Measurements from ENCODE around the gene FNIP2. TPM values are rescaled to one million over a fixed set of nuclear protein-coding genes. Genes with fewer than 3 reads are reported as not detected.
"Not testable (repeated sequence)": the region's sequence is repeated elsewhere in the genome, so short reads cannot be mapped to it uniquely, and the experiment has no call there.

The FNIP2 gene
- total RNA-seq, 1 donor from 2014 or later = 33.7 TPM

DNA sequence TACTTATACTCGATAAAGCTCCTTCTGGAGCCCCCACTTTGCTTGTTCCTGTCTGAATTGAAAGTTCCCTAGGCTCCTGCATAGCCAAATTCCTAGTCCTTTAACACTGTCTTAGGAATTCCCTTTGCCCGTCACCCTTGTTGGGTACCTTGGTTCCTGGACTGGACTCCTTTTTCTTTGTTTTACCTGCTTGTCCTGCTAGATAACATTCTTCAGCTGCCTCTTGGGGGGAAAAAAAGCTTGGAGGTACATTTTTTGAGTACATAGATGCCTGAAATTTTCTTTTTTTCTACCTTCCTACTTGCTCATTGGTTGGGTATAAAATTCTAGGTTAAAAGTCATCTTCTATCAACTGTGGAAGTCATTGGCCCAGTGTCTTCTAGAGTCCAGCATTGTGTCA, 179.2 kb downstream of the FNIP2 start:
- DNase-seq (ENCODE audit: low spot score) = no peak
- peaks cover 12% of the 10 kb centered on the region for H3K36me3 Mint-ChIP-seq (ENCODE audit: low read depth)
- no peaks in the 10 kb centered on the region for H3K4me1 Mint-ChIP-seq (ENCODE audit: low read depth)
- no peak overlapping the region for H3K27ac Mint-ChIP-seq (ENCODE audit: unreplicated experiment)
- H3K9me3 Mint-ChIP-seq (ENCODE audit: low read depth) = peaks cover 17% of the 10 kb centered on the region
- no peak for TF ChIP-seq CTCF (IDR thresholded peaks at IDR 0.05)
- H3K27me3 Mint-ChIP-seq (ENCODE audit: low read depth) = no peaks in the 10 kb centered on the region
- no peak overlapping the region for H3K4me3 Mint-ChIP-seq (ENCODE audit: unreplicated experiment)

DNA sequence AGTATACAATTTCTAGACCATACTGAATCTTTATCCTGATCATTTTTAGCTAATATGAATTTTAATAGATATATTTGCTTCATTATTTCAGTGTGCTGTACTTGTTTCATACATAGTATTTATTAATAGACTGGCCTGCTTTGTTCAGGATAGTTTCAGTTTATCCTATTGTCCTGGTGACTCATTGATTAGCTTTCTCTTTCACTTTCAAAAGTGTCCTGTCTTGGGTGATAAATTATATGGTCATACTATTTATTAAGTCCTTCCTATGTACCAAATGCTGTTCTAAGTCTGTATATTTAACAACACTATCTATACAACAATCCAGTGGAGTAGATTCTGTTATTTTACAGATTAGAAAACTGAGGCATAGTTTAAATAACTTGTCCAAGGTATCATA, 180.3 kb downstream of the FNIP2 start:
- no peak for DNase-seq (ENCODE audit: low spot score)
- peaks cover 12% of the 10 kb centered on the region for H3K36me3 Mint-ChIP-seq (ENCODE audit: low read depth)
- H3K27ac Mint-ChIP-seq (ENCODE audit: unreplicated experiment) = no peak overlapping the region
- no peaks in the 10 kb centered on the region for H3K4me1 Mint-ChIP-seq (ENCODE audit: low read depth)
- no peak for TF ChIP-seq CTCF (IDR thresholded peaks at IDR 0.05)
- no peaks in the 10 kb centered on the region for H3K27me3 Mint-ChIP-seq (ENCODE audit: low read depth)
- H3K4me3 Mint-ChIP-seq (ENCODE audit: unreplicated experiment) = no peak overlapping the region
- H3K9me3 Mint-ChIP-seq (ENCODE audit: low read depth) = peaks cover 17% of the 10 kb centered on the region

DNA sequence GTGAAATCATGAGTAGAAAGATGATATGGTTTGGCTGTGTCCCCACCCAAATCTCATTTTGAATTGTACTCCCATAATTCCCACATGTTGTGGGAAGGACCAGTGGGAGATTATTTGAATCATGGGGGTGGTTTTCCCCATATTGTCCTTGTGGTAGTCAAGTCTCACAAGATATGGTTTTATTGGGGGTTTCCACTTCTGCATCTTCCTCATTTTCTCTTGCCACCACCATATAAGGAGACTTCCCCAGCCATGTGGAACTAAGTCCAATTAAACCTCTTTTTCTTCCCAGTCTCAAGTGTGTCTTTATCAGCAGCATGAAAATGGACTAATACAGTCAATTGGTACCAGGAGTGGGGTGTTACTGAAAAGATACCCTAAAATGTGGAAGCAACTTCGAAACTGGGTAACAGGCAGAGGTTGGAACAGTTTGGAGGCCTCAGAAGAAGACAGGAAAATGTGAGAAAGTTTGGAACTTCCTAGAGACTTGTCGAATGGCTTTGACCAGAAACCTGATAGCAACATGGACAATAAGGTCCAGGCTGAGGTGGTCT, 183.5 kb downstream of the FNIP2 start:
- not testable (repeated sequence) for H3K4me1 Mint-ChIP-seq (ENCODE audit: low read depth); H3K27ac Mint-ChIP-seq (ENCODE audit: unreplicated experiment); H3K27me3 Mint-ChIP-seq (ENCODE audit: low read depth); H3K4me3 Mint-ChIP-seq (ENCODE audit: unreplicated experiment); DNase-seq (ENCODE audit: low spot score)
- Mint-ChIP-seq H3K9me3 (ENCODE audit: low read depth) (peaks cover 17% of the 10 kb centered on the region), H3K36me3 (ENCODE audit: low read depth) (peaks cover 10% of the 10 kb centered on the region)

DNA sequence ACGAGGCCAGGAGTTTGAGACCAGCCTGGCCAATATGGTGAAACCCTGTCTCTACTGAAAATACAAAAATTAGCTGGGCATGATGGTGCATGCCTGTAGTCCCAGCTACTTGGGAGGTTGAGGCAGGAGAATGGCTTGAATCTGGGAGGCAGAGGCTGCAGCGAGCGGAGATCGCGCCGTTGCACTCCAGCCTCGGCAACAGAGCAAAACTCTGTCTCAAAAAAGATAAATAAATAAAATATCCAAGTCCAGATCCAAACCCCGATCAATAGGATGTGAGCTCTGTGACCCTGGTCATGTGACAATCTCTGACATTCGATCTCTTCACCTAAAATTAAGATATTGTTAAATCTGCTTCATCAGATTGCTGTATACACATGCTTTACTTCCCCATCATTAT, 187.5 kb downstream of the FNIP2 start:
- not testable (repeated sequence) for DNase-seq (ENCODE audit: low spot score); H3K36me3 Mint-ChIP-seq (ENCODE audit: low read depth); H3K4me3 Mint-ChIP-seq (ENCODE audit: unreplicated experiment); H3K27me3 Mint-ChIP-seq (ENCODE audit: low read depth); H3K27ac Mint-ChIP-seq (ENCODE audit: unreplicated experiment); H3K4me1 Mint-ChIP-seq (ENCODE audit: low read depth)
- peaks cover 16% of the 10 kb centered on the region for H3K9me3 Mint-ChIP-seq (ENCODE audit: low read depth)

DNA sequence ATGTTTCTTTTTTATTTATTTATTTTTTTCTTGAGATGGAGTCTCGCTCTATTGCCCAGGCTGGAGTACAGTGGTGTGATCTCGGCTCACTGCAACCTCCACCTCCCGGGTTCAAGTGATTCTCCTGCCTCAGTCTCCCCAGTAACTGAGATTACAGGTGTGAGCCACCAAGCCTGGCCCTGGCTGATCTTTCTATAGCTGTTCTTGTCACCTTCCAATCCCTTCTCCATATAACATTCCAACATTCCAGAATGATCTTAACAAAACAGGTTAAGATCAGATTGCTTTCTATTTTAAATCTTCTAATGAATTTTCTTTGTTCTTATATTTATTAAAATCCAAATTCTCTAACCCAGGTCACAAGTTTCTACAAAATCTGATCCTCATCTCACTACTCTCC, 188.1 kb downstream of the FNIP2 start:
- H3K27me3 Mint-ChIP-seq (ENCODE audit: low read depth); H3K27ac Mint-ChIP-seq (ENCODE audit: unreplicated experiment); H3K36me3 Mint-ChIP-seq (ENCODE audit: low read depth); DNase-seq (ENCODE audit: low spot score); H3K9me3 Mint-ChIP-seq (ENCODE audit: low read depth); H3K4me3 Mint-ChIP-seq (ENCODE audit: unreplicated experiment); H3K4me1 Mint-ChIP-seq (ENCODE audit: low read depth): not testable (repeated sequence)

Other genes starting within 250 kb of the FNIP2 start
- not detected in 3 replicates for gene RXFP1, start 247.1 kb upstream of the FNIP2 start, total RNA-seq
- 7.5 to 8.6 TPM (median 8.2 TPM) in 3 replicates for gene C4orf46, start 97.1 kb upstream of the FNIP2 start, total RNA-seq
- 17.6 to 24.0 TPM (median 23.0 TPM) in 3 replicates for gene ETFDH, start 96.7 kb upstream of the FNIP2 start, total RNA-seq
- gene PPID, start 45.6 kb upstream of the FNIP2 start, total RNA-seq = 19.0 to 20.8 TPM (median 20.0 TPM) in 3 replicates